Measurements from ENCODE around the gene TBC1D7.

DNA sequence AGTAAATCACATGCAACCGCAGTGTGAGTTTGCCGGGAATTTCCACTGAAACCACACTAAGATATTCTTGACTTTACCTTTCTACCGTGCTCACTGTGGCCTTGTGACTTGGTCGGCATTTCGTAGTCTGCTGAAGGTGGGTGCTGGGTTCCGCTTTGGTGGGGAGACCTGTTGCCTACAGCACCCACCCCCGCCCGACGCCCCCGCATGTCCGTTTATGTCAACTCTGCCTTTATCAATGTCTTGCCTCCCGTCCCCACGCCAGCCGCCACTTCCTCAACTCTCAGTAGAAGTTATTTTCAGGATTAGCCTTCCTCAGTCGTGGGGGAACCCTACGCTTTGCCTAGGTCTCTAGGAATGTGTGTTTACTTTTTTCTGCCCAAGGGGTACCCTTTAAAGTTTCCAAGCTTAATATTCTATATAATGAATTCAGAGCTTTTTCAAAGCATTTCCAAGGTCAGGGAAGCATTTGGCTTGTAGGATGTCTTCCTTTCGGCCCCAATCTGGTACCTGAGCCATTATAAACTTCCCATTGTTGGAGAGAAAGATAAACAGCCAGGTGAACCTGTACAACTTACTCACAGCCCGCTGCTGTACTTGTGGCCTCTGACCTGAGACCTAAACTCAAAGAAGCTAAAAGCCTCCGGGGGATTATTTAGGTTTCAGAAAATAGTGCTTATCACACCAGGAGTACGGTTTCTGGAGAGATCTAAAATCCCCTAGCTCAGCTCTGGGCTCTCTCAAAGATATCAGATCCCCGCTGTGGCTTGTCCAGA, 54.2 kb downstream of the TBC1D7 start:
- TF ChIP-seq ZNF416 (tag by site-specific recombination; IDR thresholded peaks at IDR 0.05) (no peak), ZNF677 (tag by site-specific recombination; IDR thresholded peaks at IDR 0.05) (no peak), ZNF530 (tag by site-specific recombination; IDR thresholded peaks at IDR 0.05; ENCODE audit: low read depth) (no peak), ZNF155 (tag by site-specific recombination; IDR thresholded peaks at IDR 0.05) (no peak)
- TF ChIP-seq, protein P1, sequence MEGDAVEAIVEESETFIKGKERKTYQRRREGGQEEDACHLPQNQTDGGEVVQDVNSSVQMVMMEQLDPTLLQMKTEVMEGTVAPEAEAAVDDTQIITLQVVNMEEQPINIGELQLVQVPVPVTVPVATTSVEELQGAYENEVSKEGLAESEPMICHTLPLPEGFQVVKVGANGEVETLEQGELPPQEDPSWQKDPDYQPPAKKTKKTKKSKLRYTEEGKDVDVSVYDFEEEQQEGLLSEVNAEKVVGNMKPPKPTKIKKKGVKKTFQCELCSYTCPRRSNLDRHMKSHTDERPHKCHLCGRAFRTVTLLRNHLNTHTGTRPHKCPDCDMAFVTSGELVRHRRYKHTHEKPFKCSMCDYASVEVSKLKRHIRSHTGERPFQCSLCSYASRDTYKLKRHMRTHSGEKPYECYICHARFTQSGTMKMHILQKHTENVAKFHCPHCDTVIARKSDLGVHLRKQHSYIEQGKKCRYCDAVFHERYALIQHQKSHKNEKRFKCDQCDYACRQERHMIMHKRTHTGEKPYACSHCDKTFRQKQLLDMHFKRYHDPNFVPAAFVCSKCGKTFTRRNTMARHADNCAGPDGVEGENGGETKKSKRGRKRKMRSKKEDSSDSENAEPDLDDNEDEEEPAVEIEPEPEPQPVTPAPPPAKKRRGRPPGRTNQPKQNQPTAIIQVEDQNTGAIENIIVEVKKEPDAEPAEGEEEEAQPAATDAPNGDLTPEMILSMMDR (tag by site-specific recombination; IDR thresholded peaks at IDR 0.05) = no peak
- TF ChIP-seq, protein P2, sequence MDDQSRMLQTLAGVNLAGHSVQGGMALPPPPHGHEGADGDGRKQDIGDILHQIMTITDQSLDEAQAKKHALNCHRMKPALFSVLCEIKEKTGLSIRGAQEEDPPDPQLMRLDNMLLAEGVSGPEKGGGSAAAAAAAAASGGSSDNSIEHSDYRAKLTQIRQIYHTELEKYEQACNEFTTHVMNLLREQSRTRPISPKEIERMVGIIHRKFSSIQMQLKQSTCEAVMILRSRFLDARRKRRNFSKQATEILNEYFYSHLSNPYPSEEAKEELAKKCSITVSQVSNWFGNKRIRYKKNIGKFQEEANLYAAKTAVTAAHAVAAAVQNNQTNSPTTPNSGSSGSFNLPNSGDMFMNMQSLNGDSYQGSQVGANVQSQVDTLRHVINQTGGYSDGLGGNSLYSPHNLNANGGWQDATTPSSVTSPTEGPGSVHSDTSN (CRISPR knock-in tag; IDR thresholded peaks at IDR 0.05) = no peak
- TF ChIP-seq, protein P3, sequence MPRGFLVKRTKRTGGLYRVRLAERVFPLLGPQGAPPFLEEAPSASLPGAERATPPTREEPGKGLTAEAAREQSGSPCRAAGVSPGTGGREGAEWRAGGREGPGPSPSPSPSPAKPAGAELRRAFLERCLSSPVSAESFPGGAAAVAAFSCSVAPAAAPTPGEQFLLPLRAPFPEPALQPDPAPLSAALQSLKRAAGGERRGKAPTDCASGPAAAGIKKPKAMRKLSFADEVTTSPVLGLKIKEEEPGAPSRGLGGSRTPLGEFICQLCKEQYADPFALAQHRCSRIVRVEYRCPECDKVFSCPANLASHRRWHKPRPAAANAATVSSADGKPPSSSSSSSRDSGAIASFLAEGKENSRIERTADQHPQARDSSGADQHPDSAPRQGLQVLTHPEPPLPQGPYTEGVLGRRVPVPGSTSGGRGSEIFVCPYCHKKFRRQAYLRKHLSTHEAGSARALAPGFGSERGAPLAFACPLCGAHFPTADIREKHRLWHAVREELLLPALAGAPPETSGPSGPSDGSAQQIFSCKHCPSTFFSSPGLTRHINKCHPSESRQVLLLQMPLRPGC (tag by site-specific recombination; IDR thresholded peaks at IDR 0.05) = no peak

All from HEK293 (cell line).